KOPT-K1 (cell line): ENCODE results near the gene PCDH9.

Experiments used
- H3K27ac ChIP-seq: fragments of 200-600 bp; sonication (generic); 2 replicates; pipeline ENCODE4 v1.5.1; 2016; ENCODE audit warnings: antibody characterized with exemption, mild to moderate bottlenecking, low read depth, low read length; ENCODE audit not compliant: poor library complexity, severe bottlenecking
- H3K36me3 ChIP-seq: fragments of 200-600 bp; sonication (generic); 2 replicates; pipeline ENCODE4 v1.5.1; 2017; ENCODE audit warnings: antibody characterized with exemption, mild to moderate bottlenecking, low read length, moderate library complexity; ENCODE audit not compliant: insufficient read depth
- H3K9me3 ChIP-seq: fragments of 200-600 bp; sonication (generic); 2 replicates; pipeline ENCODE4 v1.5.1; 2017; ENCODE audit warnings: antibody characterized with exemption, low read length, mild to moderate bottlenecking; ENCODE audit not compliant: insufficient read depth, poor library complexity, severe bottlenecking

PCDH9 gene

DNA sequence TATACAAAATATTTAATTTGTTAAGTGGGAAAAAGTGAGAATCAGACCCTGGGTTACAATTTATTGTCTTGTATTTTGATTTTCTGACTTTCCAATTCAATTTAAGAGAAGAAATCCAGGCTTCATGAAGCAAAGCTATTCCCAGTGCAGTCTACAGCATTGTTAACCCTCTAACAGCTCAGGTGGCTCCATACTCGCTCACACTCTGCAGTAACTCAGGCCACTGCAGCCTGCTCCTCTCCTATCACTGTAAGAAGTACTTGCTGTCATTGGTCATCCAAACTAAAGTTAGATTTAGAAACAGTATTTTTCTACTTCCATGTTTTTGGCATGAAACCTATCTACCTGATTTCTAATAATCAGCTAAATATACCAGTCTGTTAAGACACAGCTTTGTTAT lies 830.3 kb downstream of the PCDH9 start:
- no peaks in the 10 kb centered on the region for H3K36me3 ChIP-seq

DNA sequence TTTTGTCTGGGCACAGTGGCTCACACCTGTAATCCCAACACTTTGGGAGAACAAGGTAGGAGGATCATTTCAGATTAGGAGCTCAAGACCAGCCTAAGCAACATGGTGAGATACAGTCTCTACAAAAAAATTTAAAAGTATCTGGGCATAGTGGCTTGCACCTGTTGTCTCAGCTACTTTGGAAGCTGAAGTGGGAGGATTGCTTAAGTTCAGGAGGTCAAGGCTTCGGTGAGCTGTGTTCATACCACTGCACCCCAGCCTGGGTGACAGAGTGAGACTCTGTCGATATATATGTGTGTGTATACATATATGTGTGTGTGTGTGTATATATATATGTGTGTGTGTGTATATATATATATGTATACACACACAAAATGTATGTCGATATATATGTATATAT lies 833.0 kb downstream of the PCDH9 start:
- Histone ChIP-seq H3K27ac (no peak overlapping the region), H3K9me3 (no peaks in the 10 kb centered on the region), H3K36me3 (no peaks in the 10 kb centered on the region)

More for the DNA sequence above, 830.3 kb downstream of the PCDH9 start:
- Histone ChIP-seq H3K9me3 (no peaks in the 10 kb centered on the region), H3K27ac (no peak overlapping the region)

DNA sequence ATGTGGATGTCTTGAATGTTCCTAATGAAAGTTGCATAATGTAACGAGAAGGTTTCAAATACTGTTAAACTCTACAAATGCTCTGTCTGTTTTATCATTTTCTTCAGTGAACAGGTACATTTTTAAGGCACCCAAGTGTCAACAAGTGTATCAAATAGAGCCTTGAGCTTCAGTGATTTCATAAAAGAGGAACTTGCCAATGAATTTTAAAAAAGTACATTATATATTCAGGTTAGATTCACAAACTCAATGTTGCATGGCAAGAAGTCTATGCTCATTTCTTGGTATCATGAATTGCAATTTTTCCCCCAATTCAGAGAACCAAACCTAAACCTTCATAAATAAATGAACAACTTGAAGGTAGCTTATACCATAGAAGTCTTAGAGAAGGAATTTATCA lies 838.8 kb downstream of the PCDH9 start:
- no peaks in the 10 kb centered on the region for H3K36me3 ChIP-seq
- no peak overlapping the region for H3K27ac ChIP-seq
- H3K9me3 ChIP-seq: no peaks in the 10 kb centered on the region

DNA sequence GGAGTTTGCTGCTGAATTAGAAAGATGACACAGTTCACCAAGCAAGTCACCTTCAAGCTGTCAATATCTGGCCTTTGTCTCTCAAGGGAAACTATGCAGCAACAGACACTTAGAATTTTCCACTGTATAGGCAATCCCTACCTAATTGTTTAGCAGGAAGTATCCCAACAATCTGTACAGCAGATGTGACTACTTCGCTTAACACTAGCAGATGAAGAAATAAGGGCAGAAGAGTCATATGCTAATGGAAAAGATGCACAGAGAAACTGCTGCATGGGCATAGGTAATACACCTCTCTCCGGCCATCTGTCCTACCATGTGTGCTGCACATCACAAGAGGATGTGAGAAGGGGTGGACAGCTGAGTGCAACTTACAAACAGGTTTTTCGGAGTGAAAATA lies 851.2 kb downstream of the PCDH9 start:
- H3K27ac ChIP-seq: no peak overlapping the region
- H3K9me3 ChIP-seq: no peaks in the 10 kb centered on the region
- no peaks in the 10 kb centered on the region for H3K36me3 ChIP-seq

DNA sequence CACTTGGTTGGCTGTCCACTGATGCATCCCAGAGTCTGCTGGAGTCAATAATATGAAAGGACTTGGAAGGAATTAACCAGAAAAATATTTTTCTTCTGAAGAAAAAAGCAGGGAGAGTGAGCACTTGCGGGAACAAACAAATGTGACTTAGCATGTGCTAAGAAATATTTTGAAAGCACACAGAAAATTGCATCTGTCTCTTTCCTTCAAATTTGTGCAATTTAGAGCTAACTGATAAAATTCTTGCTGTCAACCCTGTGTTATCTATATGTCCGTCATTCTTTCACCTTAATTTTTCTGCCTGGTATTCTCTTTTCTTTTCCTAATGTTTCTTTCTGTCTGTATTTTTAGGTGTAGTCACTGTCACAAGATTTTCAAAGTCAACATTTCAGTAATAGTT lies 852.6 kb downstream of the PCDH9 start:
- no peaks in the 10 kb centered on the region for H3K36me3 ChIP-seq
- H3K9me3 ChIP-seq: no peaks in the 10 kb centered on the region
- H3K27ac ChIP-seq: no peak overlapping the region

DNA sequence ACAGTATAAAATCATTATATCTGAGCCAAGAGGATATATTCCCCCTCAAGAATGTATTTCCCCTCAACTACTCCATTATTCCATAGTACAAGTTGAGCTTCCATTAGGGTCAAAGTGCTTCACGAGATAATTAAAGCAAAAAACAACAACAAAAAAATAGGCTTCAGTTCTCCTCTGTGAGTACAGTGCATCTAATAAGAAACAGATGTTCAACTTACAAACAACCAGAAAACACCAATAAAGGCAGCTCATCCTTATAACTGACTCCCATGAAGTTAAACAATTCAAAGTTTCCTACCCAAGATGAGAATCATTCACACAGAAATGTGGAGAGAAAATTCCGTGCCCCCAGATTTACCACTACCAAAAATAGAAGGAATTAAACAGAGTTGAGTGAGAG lies 854.4 kb downstream of the PCDH9 start:
- H3K36me3 ChIP-seq: no peaks in the 10 kb centered on the region
- no peaks in the 10 kb centered on the region for H3K9me3 ChIP-seq
- H3K27ac ChIP-seq: no peak overlapping the region

DNA sequence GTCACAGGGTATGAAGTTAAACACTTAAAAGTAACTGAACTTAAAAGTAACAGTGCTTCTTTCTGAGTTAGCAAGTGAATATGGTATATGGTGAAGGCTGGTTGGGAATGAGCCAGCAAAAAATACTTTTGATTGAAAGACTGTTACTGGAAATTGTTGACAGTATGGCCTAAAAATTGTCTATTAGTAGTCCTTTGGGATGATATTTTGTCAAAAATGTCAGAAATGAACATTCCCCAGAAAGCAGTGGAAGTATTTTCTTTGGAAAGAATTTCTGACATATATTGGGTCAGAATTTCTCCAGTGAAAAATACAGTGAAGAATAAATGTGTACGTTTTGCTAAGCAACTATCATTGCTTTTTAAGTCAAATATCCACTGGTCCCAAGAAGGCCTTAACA lies 860.5 kb downstream of the PCDH9 start:
- Histone ChIP-seq H3K36me3 (no peaks in the 10 kb centered on the region), H3K27ac (no peak overlapping the region), H3K9me3 (no peaks in the 10 kb centered on the region)

DNA sequence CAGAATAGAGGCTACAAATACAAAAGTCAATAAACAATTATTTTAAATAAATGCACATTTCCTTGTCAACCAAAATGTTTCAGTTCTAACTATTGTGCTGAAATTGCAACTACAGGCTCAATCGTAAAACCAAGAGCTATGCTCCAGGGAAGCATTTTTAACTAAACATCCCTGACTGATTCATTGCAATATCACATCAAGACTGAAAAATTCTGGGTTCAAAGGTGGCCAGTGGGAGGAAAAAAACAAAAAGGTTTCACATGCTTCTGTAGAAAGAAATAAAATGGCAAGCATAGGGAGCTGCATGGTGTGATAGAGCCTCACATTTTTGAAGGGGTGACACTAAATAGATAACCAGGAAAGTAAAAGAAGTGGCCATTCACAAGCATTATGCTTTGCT lies 862.8 kb downstream of the PCDH9 start:
- Histone ChIP-seq H3K9me3 (no peaks in the 10 kb centered on the region), H3K36me3 (no peaks in the 10 kb centered on the region), H3K27ac (no peak overlapping the region)

DNA sequence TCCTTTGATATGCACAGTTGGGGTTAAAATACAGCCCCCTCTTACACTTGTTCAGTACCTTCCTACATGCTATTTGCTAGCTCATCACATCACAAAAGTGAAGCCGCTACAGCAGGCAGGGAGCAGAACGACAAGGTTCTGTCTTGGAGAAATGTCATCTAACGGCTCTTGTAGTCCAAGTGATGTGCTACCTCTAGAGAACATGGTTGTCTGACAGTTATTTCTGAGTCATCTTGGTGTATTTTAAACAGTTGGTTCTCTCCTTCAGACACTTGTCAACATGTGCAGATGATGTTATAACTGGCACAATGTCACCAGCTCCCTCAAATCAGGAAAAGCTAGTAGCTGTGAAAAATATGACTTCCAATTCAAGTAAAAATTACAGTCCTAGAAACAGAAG lies 865.0 kb downstream of the PCDH9 start:
- H3K36me3 ChIP-seq: no peaks in the 10 kb centered on the region
- H3K9me3 ChIP-seq: no peaks in the 10 kb centered on the region
- no peak overlapping the region for H3K27ac ChIP-seq

DNA sequence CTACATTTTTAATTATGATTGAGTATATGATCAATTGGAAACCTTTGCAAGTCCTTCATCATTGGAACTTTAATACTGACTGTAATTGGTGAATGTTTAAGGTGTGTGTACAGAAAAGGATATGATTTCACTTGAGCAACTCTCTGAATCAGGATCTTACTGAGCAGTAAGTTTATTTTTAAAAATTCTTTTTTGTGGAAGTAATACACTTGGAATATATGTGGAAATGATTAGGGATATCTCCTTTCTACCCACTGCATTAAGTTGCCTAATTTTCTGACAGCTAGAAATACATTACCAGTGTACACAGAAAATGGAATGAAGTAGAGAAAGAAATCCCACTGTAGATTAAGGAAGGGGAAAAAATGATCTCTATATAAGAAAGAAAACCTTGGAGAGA lies 865.8 kb downstream of the PCDH9 start:
- Histone ChIP-seq H3K36me3 (no peaks in the 10 kb centered on the region), H3K9me3 (no peaks in the 10 kb centered on the region), H3K27ac (no peak overlapping the region)

DNA sequence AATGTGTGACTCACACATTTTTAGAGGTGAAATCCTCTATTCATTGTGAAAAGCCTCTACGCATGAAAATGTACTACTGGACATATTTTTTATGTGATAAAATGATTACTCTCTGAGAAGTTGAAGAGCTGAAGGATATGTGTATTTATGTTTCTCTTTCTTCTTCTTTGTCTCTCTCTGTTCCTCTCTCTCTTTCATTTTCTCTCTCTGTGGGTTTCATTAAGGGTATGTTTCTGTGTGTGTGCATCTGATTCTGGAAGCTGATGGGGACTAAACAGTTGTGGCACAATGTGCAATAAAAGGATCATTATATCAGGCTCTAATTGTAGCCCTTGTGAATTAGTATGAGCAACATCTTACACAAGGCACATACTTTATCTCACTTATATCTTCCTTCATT lies 867.7 kb downstream of the PCDH9 start:
- Histone ChIP-seq H3K9me3 (no peaks in the 10 kb centered on the region), H3K36me3 (no peaks in the 10 kb centered on the region), H3K27ac (no peak overlapping the region)

DNA sequence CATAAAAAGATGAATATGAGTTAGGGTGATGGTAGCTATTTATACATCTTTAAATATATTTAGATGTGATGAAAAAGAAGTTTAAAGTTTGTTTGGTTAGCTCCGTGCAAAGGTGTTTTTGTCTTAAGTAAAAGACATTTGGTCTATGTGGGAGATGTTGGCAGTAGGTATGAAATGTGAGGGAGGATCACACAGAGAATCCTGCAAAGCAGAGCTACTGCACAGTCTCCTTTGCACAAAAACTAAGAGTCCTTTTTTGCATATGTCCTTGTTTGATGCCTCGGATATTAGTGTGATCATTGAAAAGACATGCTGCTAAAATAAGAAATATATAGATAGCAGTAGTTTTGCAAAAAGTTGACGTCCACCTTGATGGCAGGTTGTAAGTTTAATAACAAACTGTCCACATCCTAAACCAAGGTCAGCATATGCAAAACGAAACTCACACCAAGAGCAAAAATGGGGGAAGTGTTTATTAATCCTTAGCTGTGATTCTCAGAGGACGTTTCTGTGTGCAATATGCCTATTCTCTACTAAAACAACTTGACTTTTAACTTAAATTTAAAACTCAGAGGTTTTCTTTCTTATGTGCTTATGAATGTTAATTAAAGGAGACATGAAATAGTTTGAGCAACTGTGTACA lies 870.1 kb downstream of the PCDH9 start:
- no peak overlapping the region for H3K27ac ChIP-seq
- no peaks in the 10 kb centered on the region for H3K9me3 ChIP-seq

DNA sequence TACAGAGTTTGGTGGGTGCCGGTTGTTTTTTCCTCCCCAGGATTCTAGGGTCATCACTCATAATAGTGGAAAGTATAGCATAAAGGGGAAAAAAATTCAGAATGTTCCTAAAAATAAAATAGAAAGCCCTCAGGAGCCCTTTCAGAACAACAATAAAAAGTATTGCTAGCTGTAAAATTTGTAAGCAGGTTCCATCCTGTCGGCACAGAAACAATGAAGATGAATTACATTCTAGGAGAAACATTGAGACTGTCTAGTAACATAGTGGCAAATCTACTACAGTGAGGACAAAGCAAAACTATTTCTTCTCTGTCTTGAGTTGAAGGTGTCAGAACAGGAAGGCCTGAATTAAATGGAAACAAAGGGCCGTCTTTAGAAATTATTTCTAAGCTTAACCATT lies 870.7 kb downstream of the PCDH9 start:
- no peaks in the 10 kb centered on the region for H3K36me3 ChIP-seq
- H3K27ac ChIP-seq: no peak overlapping the region
- H3K9me3 ChIP-seq: no peaks in the 10 kb centered on the region

More for the DNA sequence above, 870.1 kb downstream of the PCDH9 start:
- no peaks in the 10 kb centered on the region for H3K36me3 ChIP-seq

DNA sequence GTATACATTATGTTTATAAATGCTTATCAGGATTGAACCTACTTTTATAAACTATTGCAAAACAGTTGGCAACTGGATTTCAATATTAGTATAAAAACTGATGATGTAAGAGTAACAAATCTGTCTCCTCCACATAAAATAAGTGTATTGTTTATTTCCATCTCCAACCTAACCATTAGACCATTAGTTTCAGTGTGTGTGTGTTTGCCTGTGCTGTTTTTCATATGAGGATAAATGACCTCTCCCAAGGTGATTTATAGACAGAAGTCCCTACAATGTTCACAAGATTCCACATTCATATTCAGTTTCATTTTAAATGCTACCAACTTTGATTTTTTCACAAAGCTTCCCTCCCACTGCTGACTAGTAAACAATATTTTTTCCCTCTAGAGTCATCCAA lies 871.6 kb downstream of the PCDH9 start:
- H3K36me3 ChIP-seq: no peaks in the 10 kb centered on the region
- no peaks in the 10 kb centered on the region for H3K9me3 ChIP-seq
- no peak overlapping the region for H3K27ac ChIP-seq

DNA sequence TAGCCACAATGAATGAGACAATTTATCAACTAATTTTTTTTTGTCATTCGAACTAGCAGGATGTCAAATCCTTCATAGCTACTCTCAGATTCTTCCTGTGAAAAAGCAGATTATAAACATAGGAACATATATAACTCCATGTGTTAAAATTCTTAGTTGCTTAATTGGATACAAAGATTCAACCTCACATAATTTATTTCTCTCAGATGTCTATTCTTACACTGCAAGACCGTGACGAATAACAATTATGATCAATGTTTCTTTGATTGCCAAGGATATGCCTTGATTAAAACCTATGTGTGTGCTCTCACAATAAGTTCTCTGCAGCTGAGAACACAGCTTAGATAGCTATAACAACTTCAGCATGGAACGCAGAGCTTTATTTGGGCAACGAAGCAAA lies 872.7 kb downstream of the PCDH9 start:
- H3K36me3 ChIP-seq: no peaks in the 10 kb centered on the region
- H3K9me3 ChIP-seq: no peaks in the 10 kb centered on the region
- no peak overlapping the region for H3K27ac ChIP-seq

DNA sequence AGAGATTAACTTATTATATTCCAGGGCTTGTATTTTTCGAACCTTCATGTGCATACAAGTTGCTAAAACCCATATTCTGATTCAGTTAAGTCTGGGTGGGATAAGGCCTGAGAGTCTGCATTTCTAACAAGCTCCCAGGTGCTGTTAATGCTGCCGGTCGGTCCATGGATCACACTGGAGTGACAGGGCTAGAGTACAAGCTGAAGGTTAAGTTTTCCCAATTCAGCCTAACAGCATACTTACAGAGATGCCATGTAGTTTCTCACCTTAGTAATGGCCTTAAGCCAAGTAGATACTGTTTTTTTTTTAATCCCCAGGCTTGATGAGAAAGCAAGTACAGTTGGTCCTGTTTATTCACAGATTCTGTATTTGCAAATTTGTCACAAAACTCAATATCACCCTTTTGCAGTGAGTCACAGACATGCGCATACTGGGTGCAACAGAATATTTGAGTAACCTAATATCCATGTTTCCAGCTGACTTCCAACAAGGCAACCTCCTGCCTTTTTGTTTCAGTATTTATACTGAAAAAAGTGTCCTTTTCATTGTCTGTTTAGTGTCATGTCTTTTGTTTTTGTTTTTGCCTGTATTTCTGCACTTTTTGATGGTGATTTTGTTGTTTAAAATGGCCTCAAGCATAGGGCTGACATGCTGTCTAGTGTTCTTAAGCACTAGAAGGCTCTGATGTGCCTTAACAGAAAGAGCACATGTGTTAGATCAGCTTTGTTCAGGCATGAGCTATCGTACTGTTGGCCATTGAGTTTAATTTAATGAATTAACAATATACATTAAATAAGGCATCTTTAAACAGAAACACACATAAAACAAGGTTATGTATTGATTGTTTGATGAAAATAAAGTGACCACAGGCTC lies 875.0 kb downstream of the PCDH9 start:
- H3K27ac ChIP-seq: no peak overlapping the region
- no peaks in the 10 kb centered on the region for H3K9me3 ChIP-seq
- H3K36me3 ChIP-seq: no peaks in the 10 kb centered on the region
